Measurements from ENCODE around the gene MRPL55. TPM values are rescaled to one million over a fixed set of nuclear protein-coding genes. Genes with fewer than 3 reads are reported as not detected.

MRPL55 gene
- polyA plus RNA-seq, 1 donor (not counting 4 experiments of a cell fraction or from before 2014, with no cell fraction given) = 28.4 TPM

DNA sequence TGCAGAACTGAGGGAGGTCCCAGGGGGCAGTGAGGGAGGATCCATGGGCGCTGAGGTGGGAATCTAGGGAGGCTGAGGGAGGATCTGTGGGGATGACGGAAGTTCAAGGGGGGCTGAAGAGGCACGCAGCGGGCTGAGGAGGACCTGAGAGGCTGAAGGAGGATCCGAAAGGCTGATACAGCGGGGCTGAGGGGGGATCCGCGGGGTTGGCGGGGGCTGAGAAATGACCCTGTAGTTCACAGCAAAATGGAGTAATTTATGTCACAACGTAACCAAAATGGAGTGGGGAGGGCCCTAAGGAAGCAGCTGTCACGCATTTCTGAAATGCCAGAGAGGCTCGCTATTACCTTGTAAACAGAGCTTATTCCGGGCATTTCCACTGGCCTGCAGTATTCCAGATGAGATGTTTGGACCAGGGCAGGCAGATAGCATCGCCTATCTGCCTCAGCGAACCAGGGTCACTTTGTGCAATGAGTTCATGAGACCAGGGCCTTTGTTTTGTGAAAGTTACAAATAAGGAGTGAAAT lies 926 bp upstream of the MRPL55 start:
- Histone ChIP-seq H3K4me2 (ENCODE audit: control insufficient read depth, extremely low read depth, insufficient read depth, low read depth, low read length) (peak overlapping the region; percentile 85), H3K4me3 (ENCODE audit: control insufficient read depth in 2 of 3, extremely low read depth in 1 of 3, insufficient read depth in 2 of 3, low read depth in 1 of 3, low read length in 3 of 3) (peak overlapping the region; percentile 85 to 93 (median 88)), H3K9me1 (ENCODE audit: control insufficient read depth, extremely low read depth, insufficient read depth, low read length) (no peaks in the 10 kb centered on the region), H3K9me3 (ENCODE audit: control insufficient read depth, low read depth, low read length) (no peaks in the 10 kb centered on the region), H3K36me3 (ENCODE audit: control insufficient read depth in 2 of 2, extremely low read depth in 1 of 2, insufficient read depth in 2 of 2, low read length in 2 of 2) (peaks cover 3 to 14% of the 10 kb centered on the region in 2 experiments), H3K27me3 (ENCODE audit: control insufficient read depth, extremely low read depth, insufficient read depth, low read length) (no peaks in the 10 kb centered on the region), H3K27ac (ENCODE audit: control insufficient read depth, insufficient read depth, low read length) (peak overlapping the region; percentile 78), H3K9ac (ENCODE audit: control insufficient read depth, extremely low read depth, insufficient read depth, low read length) (peak overlapping the region; percentile 92), H4K20me1 (ENCODE audit: control insufficient read depth, extremely low read depth, insufficient read depth, low read length) (no peaks in the 10 kb centered on the region), H3K79me2 (ENCODE audit: control insufficient read depth, insufficient read depth, low read length) (peaks cover 17% of the 10 kb centered on the region), H3K4me1 (ENCODE audit: control insufficient read depth, extremely low read depth, insufficient read depth, low read length) (peaks cover 12% of the 10 kb centered on the region), H2AFZ (ENCODE audit: control insufficient read depth, low read length) (peak overlapping the region; percentile 87)
- FAIRE-seq (no peak), DNase-seq (ENCODE audit: low read depth, low spot score) (no peak)
- TF ChIP-seq EZH2 (IDR thresholded peaks at IDR 0.05; ENCODE audit: low read length) = no peak
- TF ChIP-seq, protein P1, sequence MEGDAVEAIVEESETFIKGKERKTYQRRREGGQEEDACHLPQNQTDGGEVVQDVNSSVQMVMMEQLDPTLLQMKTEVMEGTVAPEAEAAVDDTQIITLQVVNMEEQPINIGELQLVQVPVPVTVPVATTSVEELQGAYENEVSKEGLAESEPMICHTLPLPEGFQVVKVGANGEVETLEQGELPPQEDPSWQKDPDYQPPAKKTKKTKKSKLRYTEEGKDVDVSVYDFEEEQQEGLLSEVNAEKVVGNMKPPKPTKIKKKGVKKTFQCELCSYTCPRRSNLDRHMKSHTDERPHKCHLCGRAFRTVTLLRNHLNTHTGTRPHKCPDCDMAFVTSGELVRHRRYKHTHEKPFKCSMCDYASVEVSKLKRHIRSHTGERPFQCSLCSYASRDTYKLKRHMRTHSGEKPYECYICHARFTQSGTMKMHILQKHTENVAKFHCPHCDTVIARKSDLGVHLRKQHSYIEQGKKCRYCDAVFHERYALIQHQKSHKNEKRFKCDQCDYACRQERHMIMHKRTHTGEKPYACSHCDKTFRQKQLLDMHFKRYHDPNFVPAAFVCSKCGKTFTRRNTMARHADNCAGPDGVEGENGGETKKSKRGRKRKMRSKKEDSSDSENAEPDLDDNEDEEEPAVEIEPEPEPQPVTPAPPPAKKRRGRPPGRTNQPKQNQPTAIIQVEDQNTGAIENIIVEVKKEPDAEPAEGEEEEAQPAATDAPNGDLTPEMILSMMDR (optimal IDR thresholded peaks at IDR 0.05 in 1 of 3, IDR thresholded peaks at IDR 0.05 in 1 of 3, conservative IDR thresholded peaks at IDR 0.05 in 1 of 3; ENCODE audit: extremely low read depth in 1 of 3, insufficient read depth in 2 of 3, low read length in 3 of 3) = no peak
- dilution Hi-C loops (cut with MboI; ENCODE audit: extremely low pct_ligation_motif_present, low sequenced_read_pairs) = no loop called here

DNA sequence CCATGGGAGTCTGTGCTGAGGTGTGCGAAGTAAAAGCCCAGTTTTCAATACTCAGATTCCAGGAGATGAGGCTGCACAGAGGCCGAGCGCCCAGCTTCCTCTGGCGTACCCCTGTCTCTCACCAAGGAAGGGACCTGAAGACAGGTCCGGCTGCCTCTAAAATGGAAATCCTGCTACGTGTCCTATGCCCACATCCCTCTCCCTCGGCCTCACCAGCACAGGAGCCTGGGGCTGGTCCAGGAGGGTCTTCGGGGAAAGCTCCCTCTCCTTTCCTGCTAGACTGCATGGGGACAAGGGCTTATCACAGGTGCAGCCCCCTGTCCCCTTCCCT lies 392 bp downstream of the MRPL55 start:
- FAIRE-seq = no peak
- Histone ChIP-seq H3K79me2 (ENCODE audit: control insufficient read depth, insufficient read depth, low read length) (peaks cover 17% of the 10 kb centered on the region), H3K4me2 (ENCODE audit: control insufficient read depth, extremely low read depth, insufficient read depth, low read depth, low read length) (peak overlapping the region; percentile 89), H2AFZ (ENCODE audit: control insufficient read depth, low read length) (peak overlapping the region; percentile 90), H3K9ac (ENCODE audit: control insufficient read depth, extremely low read depth, insufficient read depth, low read length) (peak overlapping the region; percentile 92), H3K4me3 (ENCODE audit: control insufficient read depth in 2 of 3, extremely low read depth in 1 of 3, insufficient read depth in 2 of 3, low read depth in 1 of 3, low read length in 3 of 3) (peak overlapping the region; percentile 74 to 93 (median 88)), H3K9me3 (ENCODE audit: control insufficient read depth, low read depth, low read length) (no peaks in the 10 kb centered on the region), H3K27ac (ENCODE audit: control insufficient read depth, insufficient read depth, low read length) (peak overlapping the region; percentile 50), H4K20me1 (ENCODE audit: control insufficient read depth, extremely low read depth, insufficient read depth, low read length) (no peaks in the 10 kb centered on the region), H3K36me3 (ENCODE audit: control insufficient read depth in 2 of 2, extremely low read depth in 1 of 2, insufficient read depth in 2 of 2, low read length in 2 of 2) (peaks cover 3 to 14% of the 10 kb centered on the region in 2 experiments), H3K27me3 (ENCODE audit: control insufficient read depth, extremely low read depth, insufficient read depth, low read length) (no peaks in the 10 kb centered on the region), H3K4me1 (ENCODE audit: control insufficient read depth, extremely low read depth, insufficient read depth, low read length) (peaks cover 15% of the 10 kb centered on the region), H3K9me1 (ENCODE audit: control insufficient read depth, extremely low read depth, insufficient read depth, low read length) (no peaks in the 10 kb centered on the region)
- dilution Hi-C loops (cut with MboI; ENCODE audit: extremely low pct_ligation_motif_present, low sequenced_read_pairs) = no loop called here
- TF ChIP-seq, protein P1 (optimal IDR thresholded peaks at IDR 0.05 in 1 of 3, IDR thresholded peaks at IDR 0.05 in 1 of 3, conservative IDR thresholded peaks at IDR 0.05 in 1 of 3; ENCODE audit: extremely low read depth in 1 of 3, insufficient read depth in 2 of 3, low read length in 3 of 3) = no peak
- no peak for TF ChIP-seq EZH2 (IDR thresholded peaks at IDR 0.05; ENCODE audit: low read length)
- no peak for DNase-seq (ENCODE audit: low read depth, low spot score)

Data from keratinocyte (primary cell).